ENCODE data around the gene FUT1.

Gene FUT1

GRCh38 chr19:48713041-48713863 lies 39.2 kb downstream of the FUT1 start:
- DNase-seq (ENCODE audit: low read depth) = no peak
- H3K4me3 ChIP-seq (ENCODE audit: low read length) = peak overlapping the region; percentile 84
- peak; percentile 41 for TF ChIP-seq CTCF (conservative IDR thresholded peaks at IDR 0.05; ENCODE audit: low read depth, low read length)

GRCh38 chr19:48711106-48711662 lies 41.3 kb downstream of the FUT1 start:
- no peak for TF ChIP-seq CTCF (conservative IDR thresholded peaks at IDR 0.05; ENCODE audit: low read depth, low read length)
- H3K4me3 ChIP-seq (ENCODE audit: low read length) = no peak overlapping the region
- DNase-seq (ENCODE audit: low read depth) = no peak

- no peak overlapping the region for H3K4me3 ChIP-seq (ENCODE audit: low read length)
- no peak for TF ChIP-seq CTCF (conservative IDR thresholded peaks at IDR 0.05; ENCODE audit: low read depth, low read length)
- DNase-seq (ENCODE audit: low read depth) = no peak
Measured at GRCh38 chr19:48708471-48708870, 44.0 kb downstream of the FUT1 start.

- DNase-seq (ENCODE audit: low read depth) = no peak
- no peak overlapping the region for H3K4me3 ChIP-seq (ENCODE audit: low read length)
- no peak for TF ChIP-seq CTCF (conservative IDR thresholded peaks at IDR 0.05; ENCODE audit: low read depth, low read length)
Measured at GRCh38 chr19:48705431-48705830, 47.0 kb downstream of the FUT1 start.

GRCh38 chr19:48703316-48703715 lies 49.1 kb downstream of the FUT1 start:
- no peak for DNase-seq (ENCODE audit: low read depth)
- TF ChIP-seq CTCF (conservative IDR thresholded peaks at IDR 0.05; ENCODE audit: low read depth, low read length) = no peak
- H3K4me3 ChIP-seq (ENCODE audit: low read length) = no peak overlapping the region

- no peak for TF ChIP-seq CTCF (conservative IDR thresholded peaks at IDR 0.05; ENCODE audit: low read depth, low read length)
- DNase-seq (ENCODE audit: low read depth) = no peak
- H3K4me3 ChIP-seq (ENCODE audit: low read length) = no peak overlapping the region
Measured at GRCh38 chr19:48702701-48703100, 49.7 kb downstream of the FUT1 start.

GRCh38 chr19:48698046-48698445 lies 54.4 kb downstream of the FUT1 start:
- no peak for TF ChIP-seq CTCF (conservative IDR thresholded peaks at IDR 0.05; ENCODE audit: low read depth, low read length)
- no peak for DNase-seq (ENCODE audit: low read depth)
- H3K4me3 ChIP-seq (ENCODE audit: low read length) = no peak overlapping the region

Measured in retinal pigment epithelial cell (primary cell).